ENCODE measurements around the gene NTNG1.

- TF ChIP-seq CTCF (conservative IDR thresholded peaks at IDR 0.05; ENCODE audit: low read length) (no peak), EZH2phosphoT487 (IDR thresholded peaks at IDR 0.05; ENCODE audit: borderline replicate concordance, low read depth, low read length) (no peak)
These were observed 157.7 kb downstream of the NTNG1 start for GRCh38 chr1:107298526-107298925.
